ENCODE results near the gene CLEC2A.
"Not testable (repeated sequence)": the region's sequence is repeated elsewhere in the genome, so short reads cannot be mapped to it uniquely, and the experiment has no call there.

Gene CLEC2A

GRCh38 chr12:9880532-9881078 lies 51.6 kb downstream of the CLEC2A start:
- DNase-seq: no peak

- not testable (repeated sequence) for DNase-seq
Measured at GRCh38 chr12:9876120-9876519, 56.0 kb downstream of the CLEC2A start.

- no peak for DNase-seq
Measured at GRCh38 chr12:9872742-9873141, 59.4 kb downstream of the CLEC2A start.

- no peak for DNase-seq
Measured at GRCh38 chr12:9872162-9872561, 60.0 kb downstream of the CLEC2A start.

- no peak for DNase-seq
Measured at GRCh38 chr12:9870286-9870866, 61.8 kb downstream of the CLEC2A start.

- DNase-seq: peak; percentile 16 to 30
Measured at GRCh38 chr12:9869307-9870161, 62.6 kb downstream of the CLEC2A start, which contains the start of gene CLEC2B. Gene CLEC2B (minus strand): TSS chr12:9869354.

GRCh38 chr12:9868951-9869306 lies 63.2 kb downstream of the CLEC2A start:
- no peak for DNase-seq

- DNase-seq: no peak
Measured at GRCh38 chr12:9868311-9868801, 63.8 kb downstream of the CLEC2A start.

- DNase-seq: no peak
Measured at GRCh38 chr12:9867531-9867930, 64.6 kb downstream of the CLEC2A start.

GRCh38 chr12:9866860-9867269 lies 65.3 kb downstream of the CLEC2A start:
- no peak for DNase-seq

- no peak for DNase-seq
Measured at GRCh38 chr12:9864913-9865675, 67.1 kb downstream of the CLEC2A start.
